ENCODE measurements around the gene RPS2.

DNA sequence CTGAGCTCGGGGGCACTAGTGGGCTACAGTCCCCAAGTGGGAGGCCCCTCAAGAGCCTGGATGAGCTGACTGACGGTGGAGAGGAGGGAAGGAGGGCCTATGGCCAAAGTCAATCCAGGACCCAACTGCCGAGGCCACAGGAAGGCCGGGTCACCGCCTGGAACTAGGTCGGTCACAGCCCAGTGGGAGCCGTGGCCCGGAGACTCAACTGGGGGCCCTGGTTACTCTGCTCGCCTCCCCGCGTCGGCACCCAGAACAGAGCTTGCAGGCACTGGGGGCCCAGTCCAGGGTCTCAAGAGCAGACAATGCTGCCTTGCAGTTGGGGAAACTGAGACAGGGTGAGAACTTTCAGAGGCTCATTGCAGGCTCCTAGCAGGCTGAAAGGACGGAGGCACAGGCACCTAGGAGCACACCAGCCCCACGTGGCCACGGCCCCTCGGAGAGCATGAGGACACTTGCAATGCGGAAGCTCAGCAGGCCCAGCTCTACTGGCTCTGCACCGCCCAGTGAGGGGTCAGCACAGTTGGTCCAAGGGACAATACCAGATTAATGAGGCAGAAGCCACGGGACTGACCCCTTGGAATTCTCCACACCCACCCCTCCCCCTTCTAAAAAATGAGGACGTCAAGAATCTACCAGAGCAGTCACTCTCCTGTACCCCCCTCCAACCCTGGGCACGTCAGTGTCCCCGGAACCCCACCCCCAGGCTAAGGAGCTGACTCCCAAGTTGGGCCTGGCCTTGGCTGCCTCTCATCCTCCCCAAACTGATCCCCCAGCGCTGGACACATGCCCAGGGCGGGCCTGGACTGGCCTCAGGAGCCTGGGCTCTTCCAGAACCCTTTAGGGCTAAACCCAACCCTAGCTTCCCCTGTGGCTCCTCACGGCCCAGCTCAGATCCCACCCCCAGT is 48.6 kb downstream of the RPS2 start:
- TF ChIP-seq, protein P1, sequence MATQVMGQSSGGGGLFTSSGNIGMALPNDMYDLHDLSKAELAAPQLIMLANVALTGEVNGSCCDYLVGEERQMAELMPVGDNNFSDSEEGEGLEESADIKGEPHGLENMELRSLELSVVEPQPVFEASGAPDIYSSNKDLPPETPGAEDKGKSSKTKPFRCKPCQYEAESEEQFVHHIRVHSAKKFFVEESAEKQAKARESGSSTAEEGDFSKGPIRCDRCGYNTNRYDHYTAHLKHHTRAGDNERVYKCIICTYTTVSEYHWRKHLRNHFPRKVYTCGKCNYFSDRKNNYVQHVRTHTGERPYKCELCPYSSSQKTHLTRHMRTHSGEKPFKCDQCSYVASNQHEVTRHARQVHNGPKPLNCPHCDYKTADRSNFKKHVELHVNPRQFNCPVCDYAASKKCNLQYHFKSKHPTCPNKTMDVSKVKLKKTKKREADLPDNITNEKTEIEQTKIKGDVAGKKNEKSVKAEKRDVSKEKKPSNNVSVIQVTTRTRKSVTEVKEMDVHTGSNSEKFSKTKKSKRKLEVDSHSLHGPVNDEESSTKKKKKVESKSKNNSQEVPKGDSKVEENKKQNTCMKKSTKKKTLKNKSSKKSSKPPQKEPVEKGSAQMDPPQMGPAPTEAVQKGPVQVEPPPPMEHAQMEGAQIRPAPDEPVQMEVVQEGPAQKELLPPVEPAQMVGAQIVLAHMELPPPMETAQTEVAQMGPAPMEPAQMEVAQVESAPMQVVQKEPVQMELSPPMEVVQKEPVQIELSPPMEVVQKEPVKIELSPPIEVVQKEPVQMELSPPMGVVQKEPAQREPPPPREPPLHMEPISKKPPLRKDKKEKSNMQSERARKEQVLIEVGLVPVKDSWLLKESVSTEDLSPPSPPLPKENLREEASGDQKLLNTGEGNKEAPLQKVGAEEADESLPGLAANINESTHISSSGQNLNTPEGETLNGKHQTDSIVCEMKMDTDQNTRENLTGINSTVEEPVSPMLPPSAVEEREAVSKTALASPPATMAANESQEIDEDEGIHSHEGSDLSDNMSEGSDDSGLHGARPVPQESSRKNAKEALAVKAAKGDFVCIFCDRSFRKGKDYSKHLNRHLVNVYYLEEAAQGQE (IDR thresholded peaks at IDR 0.05; ENCODE audit: insufficient replicate concordance, low read depth), result no peak
- TF ChIP-seq, protein P2, sequence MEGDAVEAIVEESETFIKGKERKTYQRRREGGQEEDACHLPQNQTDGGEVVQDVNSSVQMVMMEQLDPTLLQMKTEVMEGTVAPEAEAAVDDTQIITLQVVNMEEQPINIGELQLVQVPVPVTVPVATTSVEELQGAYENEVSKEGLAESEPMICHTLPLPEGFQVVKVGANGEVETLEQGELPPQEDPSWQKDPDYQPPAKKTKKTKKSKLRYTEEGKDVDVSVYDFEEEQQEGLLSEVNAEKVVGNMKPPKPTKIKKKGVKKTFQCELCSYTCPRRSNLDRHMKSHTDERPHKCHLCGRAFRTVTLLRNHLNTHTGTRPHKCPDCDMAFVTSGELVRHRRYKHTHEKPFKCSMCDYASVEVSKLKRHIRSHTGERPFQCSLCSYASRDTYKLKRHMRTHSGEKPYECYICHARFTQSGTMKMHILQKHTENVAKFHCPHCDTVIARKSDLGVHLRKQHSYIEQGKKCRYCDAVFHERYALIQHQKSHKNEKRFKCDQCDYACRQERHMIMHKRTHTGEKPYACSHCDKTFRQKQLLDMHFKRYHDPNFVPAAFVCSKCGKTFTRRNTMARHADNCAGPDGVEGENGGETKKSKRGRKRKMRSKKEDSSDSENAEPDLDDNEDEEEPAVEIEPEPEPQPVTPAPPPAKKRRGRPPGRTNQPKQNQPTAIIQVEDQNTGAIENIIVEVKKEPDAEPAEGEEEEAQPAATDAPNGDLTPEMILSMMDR (IDR thresholded peaks at IDR 0.05; ENCODE audit: insufficient read depth, low read length), result no peak
- TF ChIP-seq GABPA (IDR thresholded peaks at IDR 0.05; ENCODE audit: low read depth), result no peak
- TF ChIP-seq POLR2AphosphoS5 (IDR thresholded peaks at IDR 0.05; ENCODE audit: low read depth), result no peak

Measured in HL-60 (cell line).